ENCODE measurements around the gene PEDS1. TPM values are rescaled to one million over a fixed set of nuclear protein-coding genes. Genes with fewer than 3 reads are reported as not detected.

The PEDS1 gene
- total and polyA plus RNA-seq, 2 of the 4 experiments (the other 2 are of a cell fraction) = 24.0 to 59.9 TPM

DNA sequence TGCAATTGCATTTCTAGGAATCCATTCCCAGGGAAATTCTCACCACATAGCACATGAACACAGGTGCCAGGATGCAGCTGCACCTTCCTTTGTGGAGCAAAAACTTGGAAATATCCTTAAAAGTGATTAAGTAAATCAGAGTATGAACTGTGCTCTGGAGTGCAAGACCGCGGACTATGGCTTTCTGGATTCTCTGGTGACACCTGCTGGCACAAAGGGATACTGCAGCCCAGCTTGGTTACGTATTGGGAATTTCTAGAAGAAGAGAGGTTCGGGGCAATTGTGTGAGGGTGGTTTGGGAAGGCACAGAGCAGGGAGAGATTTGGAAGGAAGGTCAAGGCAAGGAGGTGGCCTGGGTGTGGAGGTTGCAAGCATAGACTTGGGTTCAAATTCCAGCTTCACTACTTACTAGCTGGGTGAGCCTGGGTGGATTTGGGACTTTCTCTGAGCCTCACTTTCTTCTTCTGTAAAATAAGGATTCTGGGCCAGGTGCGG, 15.9 kb upstream of the PEDS1 start (continued):
- TF ChIP-seq ELK1 (IDR thresholded peaks at IDR 0.05; ENCODE audit: borderline replicate concordance, low read depth, low read length) = no peak

DNA sequence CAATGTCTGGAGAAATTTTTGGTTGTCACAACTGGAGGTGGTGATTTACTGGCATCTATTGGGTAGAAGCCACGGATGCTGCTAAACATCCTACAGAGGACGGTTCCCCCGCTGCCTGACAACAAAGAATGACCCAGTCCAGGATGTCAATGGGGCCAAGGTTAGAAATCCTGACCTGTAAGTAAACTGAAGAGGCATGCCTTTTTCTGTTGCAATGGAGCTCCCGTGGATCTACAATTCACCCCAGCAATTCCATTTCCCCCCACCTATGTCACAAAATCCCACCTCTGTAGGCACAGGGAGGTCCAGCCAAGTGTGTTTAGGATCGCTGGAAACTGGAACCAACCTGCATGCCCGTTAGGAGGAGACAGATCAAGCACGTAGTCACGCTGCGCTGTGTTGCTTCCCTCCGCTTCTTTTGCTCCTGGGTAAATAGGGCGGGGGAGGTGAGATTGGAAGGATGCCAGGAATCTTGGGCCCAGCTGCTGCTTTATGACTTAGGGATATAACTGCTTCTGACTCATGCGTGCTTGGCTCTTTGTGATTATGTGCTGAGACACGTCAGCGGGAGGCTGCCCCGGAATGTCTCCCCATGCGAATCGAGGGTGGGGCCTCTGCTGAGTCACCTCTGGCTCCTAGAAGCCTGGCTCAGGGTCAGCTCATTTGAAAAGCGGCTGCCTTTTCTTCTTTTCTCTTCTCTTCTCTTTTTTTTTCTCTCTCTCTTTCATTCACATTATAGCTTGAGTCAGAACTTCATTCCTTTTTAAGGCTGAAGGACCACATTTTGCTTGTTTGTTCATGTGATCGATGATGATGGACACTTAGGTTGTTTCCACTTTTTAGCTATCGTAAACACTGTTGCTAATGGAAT, 12.4 kb upstream of the PEDS1 start:
- H3K4me3 ChIP-seq (ENCODE audit: insufficient read depth, low read depth, low read length) = peak overlapping the region; percentile 45
- in situ Hi-C loops (cut with MboI; ENCODE audit: low sequenced_read_pairs) = no loop called here
- H3K27ac ChIP-seq (ENCODE audit: insufficient read depth, low read length) = peak overlapping the region; percentile 94
- H3K18ac ChIP-seq (ENCODE audit: low read depth, low read length) = peak overlapping the region; percentile 89
- peak overlapping the region; percentile 98 for H2BK5ac ChIP-seq (ENCODE audit: low read depth, low read length, poor library complexity, severe bottlenecking)
- no TSS peak for BruUV-seq (replicated peaks)
- peak overlapping the region; percentile 92; the same call in 2 of the 3 replicates for H2BK15ac ChIP-seq (ENCODE audit: low read depth, low read length)
- intact Hi-C loops (cut with micrococcal nuclease) = loop anchor here (1.0 to 5.0 kb wide), 3 partner anchors 13 to 79 kb away; partner anchors contain the start of gene PEDS1
- H2AK9ac ChIP-seq (replicated peaks; ENCODE audit: low read depth, low read length, poor library complexity) = peak overlapping the region; percentile 95
- H3K9me3 ChIP-seq (ENCODE audit: control insufficient read depth, insufficient read depth, low read length) = no peaks in the 10 kb centered on the region
- no peaks in the 10 kb centered on the region for H4K20me1 ChIP-seq (ENCODE audit: insufficient read depth, low read length)
- H2AFZ ChIP-seq (replicated peaks; ENCODE audit: low read length, poor library complexity) = peak overlapping the region; percentile 92
- H3K36me3 ChIP-seq (ENCODE audit: control insufficient read depth, insufficient read depth, low read length) = no peaks in the 10 kb centered on the region
- H3K9ac ChIP-seq (ENCODE audit: low read depth, low read length) = peak overlapping the region; percentile 84
- H2BK20ac ChIP-seq (ENCODE audit: low read depth, low read length) = peak overlapping the region; percentile 98
- peak overlapping the region; percentile 80 for H4K5ac ChIP-seq (ENCODE audit: low read depth, low read length)
- peak overlapping the region; percentile 97 for H3K23ac ChIP-seq (ENCODE audit: low read depth, low read length)
- H3K27me3 ChIP-seq (ENCODE audit: control insufficient read depth, insufficient read depth, low read length) = no peaks in the 10 kb centered on the region
- peaks cover 0 to 23% of the 10 kb centered on the region in 2 experiments; a peak in 1 of 4 replicates for H3K79me1 ChIP-seq (ENCODE audit: low read depth in 1 of 2, low read length in 2 of 2)
- CTCF ChIA-PET = interaction anchor here (0.6 to 1.5 kb wide), 3 partner anchors 45 to 249 kb away, joined by 3 to 7 read pairs (median 5); no protein-coding TSS in a partner anchor
- peaks cover 16% of the 10 kb centered on the region; the same call in 1 of the 2 replicates for H3K9me1 ChIP-seq (ENCODE audit: insufficient read depth, low read length)
- dilution Hi-C loops (cut with HindIII; ENCODE audit: low sequenced_read_pairs, unreplicated experiment) = no loop called here
- H4K8ac ChIP-seq (ENCODE audit: low read depth in 2 of 2, low read length in 2 of 2) = peak overlapping the region; percentile 41 to 96
- peak overlapping the region; percentile 82 for H2AK5ac ChIP-seq (ENCODE audit: low read depth, low read length)
- DNase-seq = peak; percentile 100
- peak overlapping the region; percentile 98 for H2BK120ac ChIP-seq (ENCODE audit: low read depth, low read length)
- ATAC-seq (ENCODE audit: low read depth) = peak; percentile 89
- peak overlapping the region; percentile 84 for H3K4me2 ChIP-seq (ENCODE audit: low read depth, low read length)
- 3% methylated on average over 6 of the region's 20 CpGs; no CpG with 5 or more reads in 1 of the 2 experiments for WGBS, 2 experiments (ENCODE audit: extremely low coverage in 2 of 2, insufficient read length in 1 of 2)
- H3K4me1 ChIP-seq (ENCODE audit: control insufficient read depth, insufficient read depth, low read length) = peaks cover 8% of the 10 kb centered on the region
- POLR2A ChIA-PET (ENCODE audit: unreplicated experiment) = interaction anchor here (0.6 to 1.1 kb wide), 4 partner anchors 22 to 207 kb away, joined by 3 to 6 read pairs (median 4); no protein-coding TSS in a partner anchor
- peak overlapping the region; percentile 97 for H3K56ac ChIP-seq (ENCODE audit: extremely low read depth, insufficient read depth, low read length)
- peak overlapping the region; percentile 97 for H3K4ac ChIP-seq (ENCODE audit: low read depth, low read length)
- H3K14ac ChIP-seq (replicated peaks; ENCODE audit: low read depth, low read length) = peak overlapping the region; percentile 98
- peak overlapping the region; percentile 96 for H4K91ac ChIP-seq (ENCODE audit: insufficient read depth, low read depth, low read length)
- TF ChIP-seq SMC3 (IDR thresholded peaks at IDR 0.05; ENCODE audit: low read depth, low read length) (no peak), CHD1 (IDR thresholded peaks at IDR 0.05; ENCODE audit: low read depth, low read length) (no peak), NFE2L2 (IDR thresholded peaks at IDR 0.05; ENCODE audit: low read depth, low read length) (peak; percentile 92), RAD21 (IDR thresholded peaks at IDR 0.05; ENCODE audit: low read length) (peak; percentile 13; the same call in 1 of the 2 replicates), RCOR1 (IDR thresholded peaks at IDR 0.05; ENCODE audit: insufficient replicate concordance, low read length) (no peak), MXI1 (IDR thresholded peaks at IDR 0.05; ENCODE audit: borderline replicate concordance, low read depth, low read length) (peak; percentile 72), CEBPB (IDR thresholded peaks at IDR 0.05; ENCODE audit: low read depth, low read length) (no peak), POLR2A (IDR thresholded peaks at IDR 0.05; ENCODE audit: low read depth, low read length) (peak; percentile 87), RFX5 (IDR thresholded peaks at IDR 0.05; ENCODE audit: low read depth, low read length) (no peak)
- TF ChIP-seq, protein P1, sequence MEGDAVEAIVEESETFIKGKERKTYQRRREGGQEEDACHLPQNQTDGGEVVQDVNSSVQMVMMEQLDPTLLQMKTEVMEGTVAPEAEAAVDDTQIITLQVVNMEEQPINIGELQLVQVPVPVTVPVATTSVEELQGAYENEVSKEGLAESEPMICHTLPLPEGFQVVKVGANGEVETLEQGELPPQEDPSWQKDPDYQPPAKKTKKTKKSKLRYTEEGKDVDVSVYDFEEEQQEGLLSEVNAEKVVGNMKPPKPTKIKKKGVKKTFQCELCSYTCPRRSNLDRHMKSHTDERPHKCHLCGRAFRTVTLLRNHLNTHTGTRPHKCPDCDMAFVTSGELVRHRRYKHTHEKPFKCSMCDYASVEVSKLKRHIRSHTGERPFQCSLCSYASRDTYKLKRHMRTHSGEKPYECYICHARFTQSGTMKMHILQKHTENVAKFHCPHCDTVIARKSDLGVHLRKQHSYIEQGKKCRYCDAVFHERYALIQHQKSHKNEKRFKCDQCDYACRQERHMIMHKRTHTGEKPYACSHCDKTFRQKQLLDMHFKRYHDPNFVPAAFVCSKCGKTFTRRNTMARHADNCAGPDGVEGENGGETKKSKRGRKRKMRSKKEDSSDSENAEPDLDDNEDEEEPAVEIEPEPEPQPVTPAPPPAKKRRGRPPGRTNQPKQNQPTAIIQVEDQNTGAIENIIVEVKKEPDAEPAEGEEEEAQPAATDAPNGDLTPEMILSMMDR (conservative IDR thresholded peaks at IDR 0.05; ENCODE audit: low read depth, low read length) = no peak

Data from IMR-90 (cell line).